ENCODE data around the gene KCNJ6. TPM values are rescaled to one million over a fixed set of nuclear protein-coding genes. Genes with fewer than 3 reads are reported as not detected.

The KCNJ6 gene
- polyA plus RNA-seq, 1 of the 3 experiments (the other 2 are of a cell fraction) = not detected

GRCh38 chr21:37682966-37683365 is 233.3 kb downstream of the KCNJ6 start (continued):
- no peak for TF ChIP-seq CHD2 (IDR thresholded peaks at IDR 0.05; ENCODE audit: low read length, partially characterized antibody)
- TF ChIP-seq FOSL2 (IDR thresholded peaks at IDR 0.05; ENCODE audit: borderline replicate concordance, low read depth) = no peak
- no peak for TF ChIP-seq IRF3 (IDR thresholded peaks at IDR 0.05; ENCODE audit: low read depth, low read length)
- TF ChIP-seq TAF1 (IDR thresholded peaks at IDR 0.05; ENCODE audit: borderline replicate concordance, low read depth, low read length) = no peak
- TF ChIP-seq MEF2A (IDR thresholded peaks at IDR 0.05; ENCODE audit: borderline replicate concordance, low read depth) = no peak
- no peak for TF ChIP-seq MAX (IDR thresholded peaks at IDR 0.05; ENCODE audit: low read depth)
- TF ChIP-seq TCF12 (IDR thresholded peaks at IDR 0.05) = no peak
- no peak for TF ChIP-seq REST (IDR thresholded peaks at IDR 0.05; ENCODE audit: low read depth, low read length)

- H3F3A ChIP-seq (replicated peaks; ENCODE audit: insufficient read depth) = no peaks in the 10 kb centered on the region
- peaks cover 23% of the 10 kb centered on the region; the same call in 1 of the 2 replicates for H3K27me3 ChIP-seq (ENCODE audit: insufficient read depth)
- no peak overlapping the region for H3K9ac ChIP-seq
- H3K4me3 ChIP-seq (ENCODE audit: low read depth in 2 of 2, low read length in 1 of 2) = no peak overlapping the region
- 33% methylated on average over 4 of the region's 4 CpGs for WGBS (ENCODE audit: low lambda C conversion rate)
- DNase-seq = no peak
- H3K79me2 ChIP-seq (ENCODE audit: insufficient read depth) = no peaks in the 10 kb centered on the region
- ChIA-PET CTCF (interaction anchor here (0.9 to 5.3 kb wide), 7 partner anchors 14 to 451 kb away, joined by 3 to 40 read pairs (median 5); no protein-coding TSS in a partner anchor), POLR2A (no interaction called here)
- no peak overlapping the region for H3K27ac ChIP-seq (ENCODE audit: low read depth in 2 of 2, low read length in 1 of 2)
- H4K20me1 ChIP-seq (ENCODE audit: insufficient read depth) = no peaks in the 10 kb centered on the region
- no peak overlapping the region for H3K4me2 ChIP-seq
- H3K36me3 ChIP-seq (replicated peaks in 1 of 2; ENCODE audit: control insufficient read depth in 1 of 2, insufficient read depth in 2 of 2, low read length in 1 of 2) = no peaks in the 10 kb centered on the region
- no peaks in the 10 kb centered on the region; a peak in 1 of 4 replicates for H3K4me1 ChIP-seq (ENCODE audit: control insufficient read depth in 1 of 2, insufficient read depth in 2 of 2, low read depth in 1 of 2, low read length in 1 of 2)
- H3K9me3 ChIP-seq = no peaks in the 10 kb centered on the region
- H3K9me2 ChIP-seq = no peaks in the 10 kb centered on the region
- H2AFZ ChIP-seq (ENCODE audit: low read depth) = no peak overlapping the region
- TF ChIP-seq ZBTB33 (IDR thresholded peaks at IDR 0.05; ENCODE audit: borderline replicate concordance, low read depth) (no peak), YY1 (IDR thresholded peaks at IDR 0.05; ENCODE audit: low read depth) (no peak), RAD21 (IDR thresholded peaks at IDR 0.05; ENCODE audit: low read length) (no peak), SIN3A (IDR thresholded peaks at IDR 0.05; ENCODE audit: borderline replicate concordance, low read depth, low read length) (no peak), REST (IDR thresholded peaks at IDR 0.05; ENCODE audit: low read depth, low read length) (no peak), NFIC (IDR thresholded peaks at IDR 0.05; ENCODE audit: borderline replicate concordance) (no peak), RFX5 (IDR thresholded peaks at IDR 0.05; ENCODE audit: low read length) (no peak), POLR2AphosphoS5 (IDR thresholded peaks at IDR 0.05; ENCODE audit: low read depth, low read length) (no peak), MEF2A (IDR thresholded peaks at IDR 0.05; ENCODE audit: borderline replicate concordance, low read depth) (no peak), EP300 (IDR thresholded peaks at IDR 0.05; ENCODE audit: borderline replicate concordance in 1 of 2, low read depth in 1 of 2, low read length in 1 of 2) (no peak), SMC3 (IDR thresholded peaks at IDR 0.05; ENCODE audit: low read depth, low read length) (no peak), USF1 (IDR thresholded peaks at IDR 0.05; ENCODE audit: borderline replicate concordance, low read depth) (no peak), TEAD4 (IDR thresholded peaks at IDR 0.05; ENCODE audit: borderline replicate concordance, insufficient read depth) (no peak), TAF1 (IDR thresholded peaks at IDR 0.05; ENCODE audit: borderline replicate concordance, low read depth, low read length) (no peak)
Measured at GRCh38 chr21:37677006-37677405, 239.3 kb downstream of the KCNJ6 start.
